ENCODE results near the gene PLRG1.

GRCh38 chr4:154492288-154492687, 57.9 kb downstream of the PLRG1 start:
- TF ChIP-seq, protein P1, sequence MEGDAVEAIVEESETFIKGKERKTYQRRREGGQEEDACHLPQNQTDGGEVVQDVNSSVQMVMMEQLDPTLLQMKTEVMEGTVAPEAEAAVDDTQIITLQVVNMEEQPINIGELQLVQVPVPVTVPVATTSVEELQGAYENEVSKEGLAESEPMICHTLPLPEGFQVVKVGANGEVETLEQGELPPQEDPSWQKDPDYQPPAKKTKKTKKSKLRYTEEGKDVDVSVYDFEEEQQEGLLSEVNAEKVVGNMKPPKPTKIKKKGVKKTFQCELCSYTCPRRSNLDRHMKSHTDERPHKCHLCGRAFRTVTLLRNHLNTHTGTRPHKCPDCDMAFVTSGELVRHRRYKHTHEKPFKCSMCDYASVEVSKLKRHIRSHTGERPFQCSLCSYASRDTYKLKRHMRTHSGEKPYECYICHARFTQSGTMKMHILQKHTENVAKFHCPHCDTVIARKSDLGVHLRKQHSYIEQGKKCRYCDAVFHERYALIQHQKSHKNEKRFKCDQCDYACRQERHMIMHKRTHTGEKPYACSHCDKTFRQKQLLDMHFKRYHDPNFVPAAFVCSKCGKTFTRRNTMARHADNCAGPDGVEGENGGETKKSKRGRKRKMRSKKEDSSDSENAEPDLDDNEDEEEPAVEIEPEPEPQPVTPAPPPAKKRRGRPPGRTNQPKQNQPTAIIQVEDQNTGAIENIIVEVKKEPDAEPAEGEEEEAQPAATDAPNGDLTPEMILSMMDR (conservative IDR thresholded peaks at IDR 0.05; ENCODE audit: low read depth, low read length): no peak
- no peak for TF ChIP-seq EZH2 (IDR thresholded peaks at IDR 0.05; ENCODE audit: borderline replicate concordance, low read depth, low read length, poor library complexity, severe bottlenecking)

Measured in A673 (cell line).